NB4 (cell line): Measurements from ENCODE around the gene KRT8.
A peak's percentile ranks its signal among the peaks of the same experiment; 100 is the strongest.

Experiments
- DNase-seq: peaks from one replicate; pipeline ENCODE4 v3.0.0; 2010; ENCODE audit warnings: low read depth
- H3K4me3 ChIP-seq: one replicate; pipeline ENCODE4 v1.5.1; 2011; ENCODE audit warnings: mild to moderate bottlenecking, low read depth, low read length, moderate library complexity
- CTCF ChIP-seq: IDR thresholded peaks from one replicate; pipeline ENCODE4 v1.5.1; 2012; ENCODE audit warnings: low read depth, low read length
- MAX ChIP-seq: IDR thresholded peaks from 2 replicates; pipeline ENCODE4 v1.6.1; 2011; ENCODE audit warnings: low read depth, low read length
- MYC ChIP-seq: IDR thresholded peaks from 2 replicates; pipeline ENCODE4 v1.6.1; 2011; ENCODE audit warnings: low read depth, low read length
- POLR2A ChIP-seq: IDR thresholded peaks from 2 replicates; pipeline ENCODE4 v1.6.1; 2011; ENCODE audit warnings: mild to moderate bottlenecking; ENCODE audit not compliant: insufficient read length; ENCODE audit errors: extremely low read depth

The KRT8 gene

GRCh38 chr12:52873513-52873831 lies 31.4 kb downstream of the KRT8 start:
- DNase-seq: no peak
- H3K4me3 ChIP-seq: peak overlapping the region; percentile 48
- TF ChIP-seq CTCF (no peak), POLR2A (no peak), MYC (no peak), MAX (no peak)

GRCh38 chr12:52872644-52873389 lies 32.1 kb downstream of the KRT8 start:
- DNase-seq: no peak
- no peak for TF ChIP-seq MAX
- no peak for TF ChIP-seq CTCF
- no peak for TF ChIP-seq MYC
- TF ChIP-seq POLR2A: no peak
- no peak overlapping the region for H3K4me3 ChIP-seq

- no peak overlapping the region for H3K4me3 ChIP-seq
- no peak for DNase-seq
- no peak for TF ChIP-seq POLR2A
- TF ChIP-seq CTCF: no peak
- TF ChIP-seq MAX: no peak
- TF ChIP-seq MYC: no peak
These were observed 33.4 kb downstream of the KRT8 start for GRCh38 chr12:52871291-52872039.

- peak; percentile 68 for DNase-seq
- no peak for TF ChIP-seq MAX
- TF ChIP-seq POLR2A: no peak
- peak; percentile 22; the same call in 1 of the 2 replicates for TF ChIP-seq MYC
- TF ChIP-seq CTCF: peak; percentile 84
- H3K4me3 ChIP-seq: no peak overlapping the region
These were observed 34.2 kb downstream of the KRT8 start for GRCh38 chr12:52870361-52871290.

- TF ChIP-seq CTCF (no peak), MAX (no peak), POLR2A (no peak), MYC (no peak)
- DNase-seq: no peak
- no peak overlapping the region for H3K4me3 ChIP-seq
These were observed 37.2 kb downstream of the KRT8 start for GRCh38 chr12:52867642-52868041.
